ENCODE data around the gene ZFYVE19.

Gene ZFYVE19

DNA sequence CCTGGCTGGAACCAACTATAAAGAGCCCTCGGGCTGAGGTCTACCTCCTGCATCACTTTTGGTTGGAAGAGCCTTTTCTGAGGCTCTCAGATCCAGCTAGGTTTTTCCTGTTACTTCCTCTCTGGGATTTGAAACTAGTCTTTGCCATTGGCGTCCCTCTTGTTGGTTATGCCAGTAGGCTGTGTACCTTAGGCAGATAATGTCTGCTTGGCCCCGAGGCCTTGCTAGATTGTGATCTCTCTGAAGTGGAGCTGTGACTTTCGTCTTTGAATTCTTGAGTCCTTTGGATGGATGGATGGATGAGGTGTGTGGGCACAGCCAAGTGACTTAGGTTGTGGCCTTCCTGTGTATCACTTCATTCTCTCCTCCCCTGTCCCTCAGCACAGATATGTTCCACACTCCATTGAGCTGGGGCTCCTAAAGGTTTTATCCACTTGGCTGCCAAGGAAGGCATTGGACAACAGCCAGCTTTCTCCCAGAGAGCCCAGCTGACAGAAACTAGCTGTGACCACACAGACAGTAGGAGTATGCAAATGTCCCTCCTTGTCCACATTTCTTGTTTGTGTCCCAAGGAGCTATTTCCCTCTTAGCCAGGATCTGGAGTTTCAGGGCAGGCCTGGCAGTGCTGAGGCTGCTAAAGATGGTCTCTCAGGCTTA, 8.3 kb downstream of the ZFYVE19 start:
- no peak for DNase-seq (ENCODE audit: low read depth)

DNA sequence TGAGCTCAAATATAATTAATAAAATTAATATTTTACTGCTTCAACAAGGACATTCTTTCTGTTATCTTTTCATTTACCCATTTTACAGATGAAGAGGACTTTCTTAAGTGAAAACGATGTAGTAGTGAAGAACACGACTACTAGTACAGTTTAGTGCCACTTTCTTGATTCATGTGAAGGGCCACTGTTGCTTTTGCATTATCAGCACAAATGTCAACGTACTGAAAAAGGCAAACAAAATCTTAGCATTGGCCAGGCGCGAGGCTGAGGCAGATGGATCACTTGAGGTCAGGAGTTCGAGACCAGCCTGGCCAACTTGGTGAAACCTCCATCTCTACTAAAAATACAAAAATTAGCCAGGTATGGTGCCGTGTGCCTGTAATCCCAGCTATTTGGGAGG, 12.2 kb downstream of the ZFYVE19 start:
- DNase-seq (ENCODE audit: low read depth) = no peak

DNA sequence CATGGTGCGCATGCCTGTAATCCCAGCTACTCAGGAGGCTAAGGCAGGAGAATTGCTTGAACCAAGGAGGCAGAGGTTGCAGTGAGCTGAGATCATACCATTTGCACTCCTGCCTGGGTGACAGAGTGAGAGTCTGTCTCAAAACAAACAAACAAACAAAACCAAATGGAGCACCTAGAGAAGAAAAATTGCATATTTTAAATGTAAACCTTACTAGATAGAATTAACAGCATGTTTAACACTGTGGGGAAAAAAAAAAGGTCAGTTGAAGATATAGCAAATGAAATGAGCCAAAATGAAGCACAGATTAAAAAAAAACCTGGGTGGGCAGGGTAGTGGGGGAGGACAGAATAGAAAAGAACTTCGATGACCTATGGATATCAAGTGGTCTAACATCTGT, 14.3 kb downstream of the ZFYVE19 start:
- no peak for DNase-seq (ENCODE audit: low read depth)

DNA sequence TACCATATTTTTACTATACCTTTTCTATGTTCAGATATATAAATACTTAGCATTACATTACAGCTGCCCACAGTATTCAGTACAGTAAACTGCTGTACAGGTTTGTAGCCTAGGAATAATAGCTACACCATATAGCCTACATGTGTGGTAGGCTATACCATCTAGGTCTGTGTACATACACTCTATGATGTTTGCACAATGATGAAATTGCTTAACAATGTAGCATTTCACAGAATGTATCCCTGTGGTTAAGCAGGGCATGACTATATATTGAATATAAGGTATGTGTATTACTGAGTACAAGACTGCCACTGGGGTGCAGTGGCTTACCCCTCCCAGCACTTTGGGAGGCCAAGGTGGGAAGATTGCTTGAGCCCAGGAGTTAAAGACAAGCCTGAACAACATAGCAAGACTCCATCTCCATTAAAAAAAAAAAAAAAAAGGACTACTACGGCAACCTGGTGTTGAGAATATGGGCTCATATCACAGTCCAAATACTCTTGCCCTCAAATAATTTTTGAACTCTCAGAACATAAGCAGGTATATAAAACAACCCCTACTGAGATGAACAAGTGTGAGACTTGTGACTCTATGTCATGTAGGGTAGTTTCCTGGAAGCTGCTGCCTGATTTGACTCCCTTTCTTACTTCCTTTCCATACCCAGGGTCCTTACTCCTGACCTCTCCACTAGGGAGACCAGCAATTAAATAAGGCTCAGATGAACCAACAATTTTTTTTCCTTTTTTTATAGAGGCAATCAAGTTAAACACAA, 16.9 kb downstream of the ZFYVE19 start:
- no peak for DNase-seq (ENCODE audit: low read depth)

DNA sequence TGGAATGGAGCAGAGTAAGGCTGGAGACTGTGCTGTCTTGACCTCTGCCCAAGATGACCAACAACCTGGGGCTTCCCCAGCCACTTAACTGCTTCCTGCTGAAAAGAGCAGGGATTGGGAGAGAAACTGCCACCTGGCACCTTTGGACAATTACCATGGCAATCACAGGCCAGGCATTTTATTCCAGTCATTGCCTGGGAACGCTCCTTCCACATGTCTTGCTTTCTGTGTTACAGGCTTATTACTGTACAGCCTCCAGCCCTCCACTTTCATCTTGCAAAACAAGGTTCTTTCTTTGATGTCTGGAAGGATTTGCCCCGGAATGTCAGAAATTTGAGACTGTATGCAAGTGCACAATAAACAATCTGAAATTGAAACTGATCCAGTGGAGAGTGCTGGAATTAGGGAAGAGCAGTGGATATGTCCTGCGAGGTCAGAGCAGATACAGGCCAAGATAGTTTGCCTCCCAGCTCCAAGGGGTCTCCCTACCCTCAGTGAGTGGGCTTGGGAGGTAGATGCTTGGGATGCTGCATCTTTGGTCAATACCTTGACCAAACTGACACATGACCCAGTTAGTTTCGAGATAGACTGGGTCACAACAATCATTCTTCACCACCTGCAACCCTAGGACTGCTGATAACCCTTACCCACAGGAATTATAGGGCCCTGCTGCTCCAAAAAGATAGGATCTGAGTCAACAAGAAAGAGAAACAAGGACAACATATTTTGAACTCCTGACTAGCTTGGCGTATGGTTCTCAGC, 19.0 kb downstream of the ZFYVE19 start:
- DNase-seq (ENCODE audit: low read depth) = no peak

DNA sequence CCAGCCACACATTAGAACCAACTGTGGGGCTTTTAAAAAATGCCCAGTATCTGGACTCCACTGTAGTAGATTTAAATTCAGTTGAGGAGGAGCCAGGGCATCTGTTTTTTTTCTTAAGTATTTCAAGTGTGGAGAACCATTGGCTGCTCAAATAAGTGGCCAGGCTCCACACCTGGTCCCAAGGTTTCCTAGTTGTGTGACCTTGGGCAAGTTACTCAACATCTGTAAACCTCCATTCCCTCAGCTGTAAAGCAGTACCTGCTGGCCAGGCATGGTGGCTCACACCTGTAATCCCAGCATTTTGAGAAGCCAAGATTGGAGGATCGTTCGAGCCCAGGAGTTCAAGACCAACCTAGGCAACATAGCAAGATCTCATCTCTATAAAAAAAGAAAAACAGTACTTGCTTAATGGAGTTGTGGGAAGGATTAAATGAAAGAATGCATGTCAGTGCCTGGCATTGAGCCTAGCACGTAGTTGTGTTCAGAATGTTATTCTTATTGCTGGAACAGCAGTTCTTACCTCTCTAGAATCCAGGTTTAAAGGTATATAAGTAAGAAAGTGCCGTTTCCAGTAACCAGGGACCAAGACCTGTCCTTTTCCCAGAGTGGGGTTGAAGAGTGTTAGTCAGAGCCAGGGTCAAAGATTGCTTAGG, 19.7 kb downstream of the ZFYVE19 start:
- DNase-seq (ENCODE audit: low read depth) = no peak

DNA sequence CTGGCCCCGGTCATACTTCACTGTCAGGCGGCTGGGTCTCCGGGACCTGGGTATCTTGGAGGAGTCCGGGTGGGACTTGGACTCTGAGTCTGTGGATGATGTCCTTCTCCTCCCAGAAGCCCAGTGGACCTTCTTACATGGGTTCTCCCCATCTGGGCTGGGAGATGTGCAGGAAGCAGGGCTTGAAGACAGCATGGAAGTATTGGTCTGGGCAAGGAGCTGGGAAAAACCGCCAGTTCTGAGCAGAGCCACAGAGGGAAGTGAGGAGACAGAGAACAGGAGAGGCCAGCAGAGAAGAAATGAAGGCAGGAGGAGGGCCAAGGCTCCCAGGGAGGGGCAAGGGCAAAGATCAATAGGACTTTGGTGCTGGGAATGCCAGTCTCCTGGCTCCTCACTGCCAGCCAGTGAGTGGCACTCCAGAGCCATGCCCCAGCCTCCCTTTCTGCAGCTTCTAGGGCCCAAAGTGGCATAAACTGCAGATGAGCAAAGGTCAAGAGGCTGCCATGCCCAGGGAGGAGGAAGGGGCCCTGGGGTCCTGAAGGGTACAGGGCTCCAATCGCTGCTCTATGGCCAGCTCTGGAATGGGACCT, 21.7 kb downstream of the ZFYVE19 start, which contains the start of gene PPP1R14D:
PPP1R14D (minus strand) TSS at position 262 of the 590 bp plus-strand sequence; CDS start at position 195, 67 bp downstream.
- no peak for DNase-seq (ENCODE audit: low read depth)

DNA sequence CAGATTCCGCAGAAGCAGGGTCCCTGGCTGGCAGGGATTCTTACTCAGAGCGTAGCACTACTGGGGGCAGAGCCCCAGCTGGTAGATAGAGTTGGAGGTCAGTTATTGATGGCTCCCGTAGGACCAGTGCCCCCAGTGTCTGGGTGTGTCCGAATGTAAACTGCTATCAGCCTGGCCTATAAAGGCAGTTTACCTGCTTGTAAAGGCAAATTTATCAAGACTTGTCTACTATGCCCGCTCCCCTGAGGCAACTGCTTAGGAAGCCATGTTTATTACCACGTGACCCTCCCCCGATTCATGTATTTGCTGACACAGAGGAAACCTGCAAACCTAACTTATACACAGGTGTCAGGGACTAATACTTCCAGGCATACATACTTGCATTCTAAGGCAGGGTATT, 22.2 kb downstream of the ZFYVE19 start:
- DNase-seq (ENCODE audit: low read depth) = no peak

DNA sequence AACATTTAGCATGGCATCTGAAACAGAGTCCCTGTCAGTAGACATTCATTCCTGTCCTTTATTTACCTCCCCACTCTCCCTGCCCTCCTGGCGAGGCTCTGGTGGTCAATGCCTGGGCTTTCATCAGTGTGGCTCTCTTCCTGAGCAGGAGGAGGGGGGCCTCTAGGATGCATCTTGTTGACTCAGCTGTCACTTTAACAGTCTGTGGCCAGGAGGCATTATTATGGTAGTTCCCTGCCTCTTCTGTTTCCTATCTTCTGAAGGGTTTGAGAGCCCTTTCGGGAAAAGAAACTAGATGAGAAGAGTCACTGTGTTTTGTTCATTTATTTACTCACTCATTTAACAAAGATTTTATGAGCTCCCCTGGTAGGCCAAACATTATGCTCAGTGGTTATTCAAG, 24.0 kb downstream of the ZFYVE19 start:
- DNase-seq (ENCODE audit: low read depth) = no peak

DNA sequence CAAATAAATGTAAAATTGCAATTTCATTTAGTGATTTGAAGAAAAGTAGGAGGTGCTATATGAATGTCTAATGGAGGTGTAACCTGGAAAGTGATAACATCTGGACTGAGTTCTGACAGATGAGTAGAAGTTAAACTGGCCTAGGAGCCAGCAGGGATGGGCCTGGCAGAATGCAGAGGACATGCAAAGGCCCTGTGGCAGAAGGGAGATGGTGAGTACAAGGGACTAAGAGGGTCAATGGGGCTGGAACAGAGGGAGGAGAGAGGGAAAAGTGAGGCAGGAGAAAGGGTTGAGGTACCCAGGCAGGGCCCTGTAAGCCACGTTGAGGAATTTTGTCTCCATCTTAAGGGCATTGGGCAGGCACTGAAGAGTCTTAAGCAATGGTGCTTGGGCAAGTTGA, 25.0 kb downstream of the ZFYVE19 start:
- no peak for DNase-seq (ENCODE audit: low read depth)

DNA sequence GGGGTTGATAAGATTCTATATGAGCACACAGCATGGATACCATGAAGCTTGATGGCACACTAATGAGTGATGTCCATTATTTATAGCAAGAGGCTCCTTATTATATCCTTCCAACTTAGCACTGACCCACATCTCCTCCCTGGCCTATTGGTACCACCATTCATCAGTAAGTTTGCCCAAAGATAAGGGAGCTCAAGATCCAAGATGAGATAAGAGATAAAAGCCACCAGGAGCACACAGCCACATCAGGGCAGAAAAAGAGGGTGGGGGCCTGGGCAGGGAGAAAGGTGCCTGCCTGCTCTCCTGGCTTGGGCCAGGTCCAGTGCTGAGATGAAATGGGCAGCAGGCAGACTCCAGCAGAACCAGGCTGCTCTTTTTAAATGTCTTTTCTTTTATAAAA, 26.0 kb downstream of the ZFYVE19 start:
- DNase-seq (ENCODE audit: low read depth) = no peak

DNA sequence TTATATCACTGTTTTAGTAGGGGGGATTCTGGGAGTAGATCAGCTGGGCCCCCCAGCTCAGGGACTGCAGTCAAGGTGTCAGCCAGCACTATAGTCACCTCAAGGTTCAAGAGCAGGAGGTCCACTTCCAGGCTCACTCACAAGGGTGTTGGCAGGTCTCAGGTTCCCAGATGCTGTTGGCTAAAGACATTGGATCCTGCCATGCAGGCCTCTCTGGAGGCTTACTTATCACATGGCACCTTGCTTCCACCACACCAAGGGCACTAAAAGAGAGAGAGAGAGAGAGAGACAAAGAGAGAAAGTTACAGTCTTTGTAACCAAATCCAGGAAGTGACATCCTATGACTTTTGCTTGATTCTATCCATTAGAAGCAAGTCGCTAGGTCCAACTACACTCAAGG, 29.1 kb downstream of the ZFYVE19 start:
- no peak for DNase-seq (ENCODE audit: low read depth)

DNA sequence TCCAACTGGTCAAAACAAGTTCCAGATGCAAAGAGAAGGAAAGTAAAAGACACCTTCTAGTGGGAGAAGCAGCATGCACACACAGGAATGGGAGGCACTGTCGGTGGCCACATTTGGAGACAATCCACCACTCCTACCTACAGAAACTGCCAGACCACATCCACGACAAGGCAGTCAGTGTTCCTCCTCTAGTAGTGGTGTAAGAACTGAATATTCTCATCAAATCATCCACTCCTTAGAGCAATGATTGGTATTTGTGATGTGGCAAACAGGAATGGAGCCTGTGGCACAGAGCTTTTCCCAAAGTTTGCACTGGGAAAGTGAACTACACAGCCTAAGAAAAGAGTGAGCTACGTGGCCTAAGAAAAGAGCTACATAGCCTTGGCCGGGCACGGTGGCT, 31.9 kb downstream of the ZFYVE19 start:
- no peak for DNase-seq (ENCODE audit: low read depth)

DNA sequence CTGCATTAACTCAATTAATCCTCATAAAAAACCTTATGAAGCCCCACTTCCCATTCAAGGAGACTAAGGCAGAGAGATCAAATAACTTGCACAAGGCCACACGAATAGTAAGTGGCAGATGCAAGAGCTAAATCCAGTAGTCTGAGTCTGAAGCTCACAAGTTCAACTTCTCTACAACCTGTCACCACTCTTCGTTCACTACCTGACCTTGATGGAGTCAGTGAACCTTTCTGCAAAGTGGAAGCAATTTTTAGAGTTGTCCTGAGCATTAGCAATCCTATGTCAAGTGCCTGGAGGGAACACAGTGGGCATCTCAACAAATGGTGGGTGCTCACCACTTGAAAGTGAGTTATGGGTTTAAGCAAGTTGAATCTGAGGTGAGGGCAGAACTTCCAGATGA, 34.9 kb downstream of the ZFYVE19 start:
- no peak for DNase-seq (ENCODE audit: low read depth)

DNA sequence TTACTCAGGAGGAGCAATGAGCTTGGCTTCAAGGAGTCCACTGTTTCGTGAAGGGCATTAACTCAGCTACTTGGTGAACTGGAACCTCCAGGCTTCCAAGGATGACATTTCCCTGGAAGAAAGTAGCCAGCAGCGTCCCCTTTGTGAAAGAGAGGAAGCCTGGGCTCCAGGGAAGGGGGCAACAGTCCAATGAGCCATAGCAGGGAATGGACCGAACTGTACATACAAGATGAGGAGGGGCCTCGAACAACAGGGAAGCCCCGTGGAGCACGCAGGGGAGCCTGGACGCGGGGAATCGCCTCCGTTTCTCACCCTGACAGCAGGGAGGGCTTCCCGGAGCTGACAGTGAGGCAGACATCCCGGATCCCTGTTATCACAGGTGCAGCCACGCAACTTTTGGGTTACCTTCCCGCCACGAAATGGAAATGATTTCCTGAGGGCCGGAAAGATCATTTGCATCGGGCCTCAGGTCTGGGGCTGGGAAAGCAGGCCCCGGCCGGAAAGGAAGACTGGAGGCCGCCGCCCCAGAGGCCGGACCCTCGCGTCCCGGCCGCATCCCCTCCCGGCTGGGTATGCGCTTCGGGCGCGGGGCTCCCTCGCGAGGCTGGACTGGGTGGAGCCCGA, 36.5 kb downstream of the ZFYVE19 start:
- no peak for DNase-seq (ENCODE audit: low read depth)

DNA sequence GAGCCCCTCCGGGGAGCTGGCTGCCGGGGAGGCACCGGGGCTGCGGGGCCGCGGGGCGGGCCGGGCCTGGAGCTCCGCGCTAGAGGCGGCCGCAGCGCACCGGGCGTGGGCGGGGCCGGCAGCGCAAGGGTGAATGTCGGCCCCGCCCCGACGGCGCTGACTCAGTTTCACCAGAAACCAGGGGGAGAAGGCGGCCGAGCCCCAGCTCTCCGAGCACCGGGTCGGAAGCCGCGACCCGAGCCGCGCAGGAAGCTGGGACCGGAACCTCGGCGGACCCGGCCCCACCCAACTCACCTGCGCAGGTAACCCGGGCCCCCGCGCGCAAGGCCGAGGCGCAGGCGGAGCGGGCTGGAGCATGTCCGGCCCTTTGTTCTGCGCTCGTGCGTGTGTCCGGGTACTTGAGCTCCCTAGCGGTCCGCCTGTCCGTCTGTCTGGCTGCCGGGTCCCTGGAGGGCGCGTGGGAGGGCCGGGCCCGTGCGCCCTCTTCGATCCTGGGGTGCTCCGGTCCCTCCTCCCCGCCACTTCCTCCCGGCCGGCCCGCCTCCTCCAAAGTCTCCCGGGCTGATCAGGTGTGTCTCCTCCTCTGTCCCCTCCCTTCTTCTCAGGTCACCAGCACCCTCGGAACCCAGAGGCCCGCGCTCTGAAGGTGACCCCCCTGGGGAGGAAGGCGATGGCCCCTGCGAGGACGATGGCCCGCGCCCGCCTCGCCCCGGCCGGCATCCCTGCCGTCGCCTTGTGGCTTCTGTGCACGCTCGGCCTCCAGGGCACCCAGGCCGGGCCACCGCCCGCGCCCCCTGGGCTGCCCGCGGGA, 37.2 kb downstream of the ZFYVE19 start, which contains the start of gene SPINT1:
SPINT1 (plus strand) TSS at position 164 of the 811 bp plus-strand sequence; CDS start at position 671, 507 bp downstream.
- DNase-seq (ENCODE audit: low read depth) = no peak

DNA sequence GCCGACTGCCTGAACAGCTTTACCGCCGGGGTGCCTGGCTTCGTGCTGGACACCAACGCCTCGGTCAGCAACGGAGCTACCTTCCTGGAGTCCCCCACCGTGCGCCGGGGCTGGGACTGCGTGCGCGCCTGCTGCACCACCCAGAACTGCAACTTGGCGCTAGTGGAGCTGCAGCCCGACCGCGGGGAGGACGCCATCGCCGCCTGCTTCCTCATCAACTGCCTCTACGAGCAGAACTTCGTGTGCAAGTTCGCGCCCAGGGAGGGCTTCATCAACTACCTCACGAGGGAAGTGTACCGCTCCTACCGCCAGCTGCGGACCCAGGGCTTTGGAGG, 37.8 kb downstream of the ZFYVE19 start:
- no peak for DNase-seq (ENCODE audit: low read depth)

DNA sequence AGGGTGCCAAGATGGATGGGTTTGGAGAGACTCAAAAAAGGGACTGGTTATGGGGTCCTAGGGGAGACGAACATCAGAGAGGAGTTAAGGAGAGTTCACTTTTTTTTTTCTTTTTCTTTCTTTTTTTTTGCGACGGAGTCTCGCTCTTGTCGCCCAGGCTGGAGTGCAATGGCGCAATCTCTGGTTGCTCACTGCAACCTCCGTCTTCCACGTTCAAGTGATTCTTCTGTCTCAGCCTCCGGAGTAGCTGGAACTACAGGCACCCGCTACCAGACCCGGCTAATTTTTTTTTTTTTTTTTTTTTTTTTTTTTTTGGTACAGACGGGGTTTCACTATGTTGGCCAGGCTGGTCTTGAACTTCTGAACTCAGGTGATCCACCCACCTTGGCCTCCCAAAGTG, 38.1 kb downstream of the ZFYVE19 start:
- no peak for DNase-seq (ENCODE audit: low read depth)

DNA sequence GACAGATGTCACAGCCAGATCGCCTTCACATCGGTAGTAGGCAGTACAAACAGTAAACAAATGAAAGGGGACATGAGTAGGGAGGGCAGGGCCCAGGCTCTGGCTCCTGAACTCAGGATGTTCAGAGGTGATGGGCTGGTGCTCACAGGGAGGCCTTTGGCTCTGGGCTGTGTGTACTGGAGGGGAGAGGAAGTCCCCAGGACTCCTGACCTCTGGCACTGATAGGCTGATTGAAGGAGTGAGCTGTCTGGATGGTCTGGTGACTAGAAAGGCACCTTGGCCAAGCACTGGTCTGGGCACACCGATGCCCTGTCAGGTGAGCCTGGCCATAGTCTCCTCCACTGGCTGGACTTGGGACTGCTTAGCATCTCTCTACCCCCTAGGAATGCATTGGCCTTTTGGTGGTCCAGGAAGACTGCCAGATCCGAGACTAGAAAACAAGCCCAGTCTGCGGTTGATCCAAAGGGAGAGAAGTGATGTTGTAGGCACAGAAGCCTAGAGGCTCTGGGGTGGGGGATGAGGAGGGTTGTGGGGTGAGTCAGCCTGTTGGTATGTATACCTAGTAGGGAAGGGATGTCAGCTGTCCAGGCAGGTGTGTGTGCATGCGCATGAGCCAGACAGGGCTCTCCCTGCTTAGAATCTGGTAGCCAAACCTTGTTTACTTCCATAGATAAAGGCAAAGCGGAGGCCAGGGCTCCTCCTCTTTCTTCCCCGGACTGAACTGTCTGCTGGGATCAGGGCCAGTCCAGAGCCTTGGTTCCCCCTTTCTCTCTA, 38.8 kb downstream of the ZFYVE19 start:
- no peak for DNase-seq (ENCODE audit: low read depth)

DNA sequence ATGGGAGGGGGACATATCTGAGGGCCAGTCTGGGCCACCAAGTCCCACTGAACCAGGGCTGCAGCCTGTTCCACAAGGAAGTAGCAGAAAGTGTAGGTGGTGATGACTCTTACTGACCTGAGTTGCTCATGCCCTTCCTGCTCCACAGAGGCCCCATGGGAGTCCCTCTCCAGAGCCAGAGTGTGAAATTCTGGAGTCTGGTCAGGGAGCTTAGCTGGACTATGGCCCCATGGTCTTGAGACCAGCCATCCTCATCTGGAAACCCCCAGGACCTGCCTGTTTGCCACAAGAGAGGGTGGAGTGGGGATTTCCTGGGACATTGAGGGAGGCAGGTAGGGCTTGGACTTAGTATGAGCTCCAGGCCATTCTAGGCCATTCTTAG, 39.9 kb downstream of the ZFYVE19 start:
- no peak for DNase-seq (ENCODE audit: low read depth)

Measured in fibroblast of the conjunctiva (primary cell).